Activated CD8-positive, alpha-beta T cell treated with anti-CD3 and anti-CD28 coated beads for 36 hours (primary cell): ENCODE measurements around the gene SOX18. TPM values are rescaled to one million over a fixed set of nuclear protein-coding genes. Genes with fewer than 3 reads are reported as not detected.
A peak's percentile ranks its signal among the peaks of the same experiment; 100 is the strongest.

ENCODE experiments used
- ATAC-seq: fragments of 200-7000 bp; cut with Tn5 transposase; one replicate; pipeline ENCODE4 v1.10.0; 2021; ENCODE audit warnings: mild to moderate bottlenecking, moderate library complexity
- CTCF ChIA-PET: fragments of 350-600 bp; sonication (Branson Sonifier 250); formaldehyde crosslinking; loops from one replicate; lab custom pipeline; 2021; ENCODE audit warnings: antibody characterized with exemption; lab: Charles Lee
- POLR2A ChIA-PET: fragments of 350-600 bp; sonication (Branson Sonifier 250); formaldehyde crosslinking; loops from one replicate; lab custom pipeline; 2021; ENCODE audit warnings: antibody characterized with exemption; lab: Charles Lee
- DNase-seq: peaks from one replicate; pipeline ENCODE4 v3.0.0-alpha.2; 2020
- H3K27ac Mint-ChIP-seq: one replicate; pipeline ENCODE4 v1.8.0; 2021; ENCODE audit warnings: mild to moderate bottlenecking, mixed read lengths
- H3K27me3 Mint-ChIP-seq: one replicate; pipeline ENCODE4 v1.8.0; 2021; ENCODE audit warnings: mixed read lengths
- H3K36me3 Mint-ChIP-seq: one replicate; pipeline ENCODE4 v1.8.0; 2021; ENCODE audit warnings: low read depth, mixed read lengths
- H3K4me1 Mint-ChIP-seq: one replicate; pipeline ENCODE4 v1.8.0; 2021; ENCODE audit warnings: low read depth, mixed read lengths
- H3K4me3 Mint-ChIP-seq: one replicate; pipeline ENCODE4 v1.8.0; 2021; ENCODE audit warnings: mild to moderate bottlenecking, moderate library complexity, mixed read lengths
- H3K9me3 Mint-ChIP-seq: one replicate; pipeline ENCODE4 v1.8.0; 2021; ENCODE audit warnings: mixed read lengths
- CTCF ChIP-seq: fragments of 200-600 bp; IDR thresholded peaks from one replicate; pipeline ENCODE4 v1.8.0; 2022; ENCODE audit warnings: antibody characterized with exemption, mild to moderate bottlenecking
- intact Hi-C: fragments of 100-400 bp; cut with micrococcal nuclease; formaldehyde crosslinking; loops from one replicate; pipeline ENCODE4 v1.10.0; 2022
- total RNA-seq, 2 experiments: library from RNA; stranded (reverse); gene quantifications; one replicate each; pipeline ENCODE4 v1.2.3, GENCODE V29; 2021

Gene SOX18
- total RNA-seq = not detected

GRCh38 chr20:64049060-64049877, at the start of gene SOX18:
Gene SOX18 (minus strand): TSS chr20:64049639. CDS start chr20:64049516, 123 bp downstream.
- peaks cover 48% of the 10 kb centered on the region for H3K27me3 Mint-ChIP-seq
- H3K27ac Mint-ChIP-seq = no peak within 1 kb of the TSS
- no peaks in the 10 kb centered on the region for H3K36me3 Mint-ChIP-seq
- peaks cover 10% of the 10 kb centered on the region for H3K4me1 Mint-ChIP-seq
- TF ChIP-seq CTCF = no peak
- POLR2A ChIA-PET = no interaction called here
- intact Hi-C loops = no loop called here
- DNase-seq (peak; percentile 58), ATAC-seq (peak; percentile 60)
- no peaks in the 10 kb centered on the region for H3K9me3 Mint-ChIP-seq
- no peak within 1 kb of the TSS for H3K4me3 Mint-ChIP-seq
- CTCF ChIA-PET = interaction anchor here (1.5 to 2.8 kb wide), 2 partner anchors 8 to 10 kb away, joined by 3 to 12 read pairs; no protein-coding TSS in a partner anchor

GRCh38 chr20:64098471-64099013, 49.1 kb upstream of the SOX18 start:
- no peak for TF ChIP-seq CTCF
- Mint-ChIP-seq H3K4me1 (peaks cover 16% of the 10 kb centered on the region), H3K9me3 (peaks cover 2% of the 10 kb centered on the region), H3K4me3 (no peak overlapping the region), H3K27me3 (peaks cover 10% of the 10 kb centered on the region), H3K27ac (no peak overlapping the region), H3K36me3 (peaks cover 2% of the 10 kb centered on the region)
- ChIA-PET POLR2A (interaction anchor here (1.0 to 1.1 kb wide), 2 partner anchors 12 to 14 kb away, joined by 3 to 4 read pairs; partner anchors contain the start of gene LKAAEAR1), CTCF (interaction anchor here (5.1 kb wide), 1 partner anchor 22 kb away, joined by 30 read pairs; no protein-coding TSS in a partner anchor)
- intact Hi-C loops = no loop called here
- ATAC-seq (no peak), DNase-seq (no peak)

GRCh38 chr20:64096535-64096934, 47.1 kb upstream of the SOX18 start:
- ChIA-PET POLR2A (no interaction called here), CTCF (interaction anchor here (1.3 to 2.5 kb wide), 2 partner anchors 12 to 24 kb away, joined by 3 to 8 read pairs; partner anchors contain the start of gene LKAAEAR1)
- TF ChIP-seq CTCF = no peak
- Mint-ChIP-seq H3K36me3 (peaks cover 2% of the 10 kb centered on the region), H3K27ac (no peak overlapping the region), H3K4me1 (peaks cover 15% of the 10 kb centered on the region), H3K9me3 (peaks cover 2% of the 10 kb centered on the region), H3K27me3 (peaks cover 4% of the 10 kb centered on the region), H3K4me3 (no peak overlapping the region)
- DNase-seq (no peak), ATAC-seq (no peak)
- intact Hi-C loops = no loop called here

GRCh38 chr20:64095927-64096326, 46.5 kb upstream of the SOX18 start:
- no peak for TF ChIP-seq CTCF
- peaks cover 2% of the 10 kb centered on the region for H3K9me3 Mint-ChIP-seq
- no peak overlapping the region for H3K4me3 Mint-ChIP-seq
- ChIA-PET POLR2A (no interaction called here), CTCF (interaction anchor here (1.3 to 2.5 kb wide), 2 partner anchors 12 to 24 kb away, joined by 3 to 8 read pairs; partner anchors contain the start of gene LKAAEAR1)
- no peaks in the 10 kb centered on the region for H3K27me3 Mint-ChIP-seq
- DNase-seq (no peak), ATAC-seq (no peak)
- intact Hi-C loops = no loop called here
- H3K36me3 Mint-ChIP-seq = peaks cover 2% of the 10 kb centered on the region
- peaks cover 9% of the 10 kb centered on the region for H3K4me1 Mint-ChIP-seq
- H3K27ac Mint-ChIP-seq = no peak overlapping the region
